Adrenal gland (tissue), 12 donors: ENCODE data around the gene DUSP22. TPM values are rescaled to one million over a fixed set of nuclear protein-coding genes. Genes with fewer than 3 reads are reported as not detected.

ENCODE experiments used
- DNase-seq, 7 donors: peaks; one replicate each; pipeline ENCODE4 v3.0.0-alpha.2; 2019 to 2020
- H3K27ac ChIP-seq, 5 donors: fragments of 200-600 bp; sonication (generic) in 4 of 5; 1 replicate in 3 of 5; 2 replicates in 2 of 5; pipeline versions ENCODE4 v1.5.1 to v1.8.0; 2016 to 2020; ENCODE audit warnings: mild to moderate bottlenecking in 1 of 5
- H3K27me3 ChIP-seq: fragments of 200-600 bp; 2 replicates; pipeline ENCODE4 v1.8.0; 2021
- H3K36me3 ChIP-seq, 2 donors: fragments of 200-600 bp; replicated peaks in 1 of 2; 1 replicate in 1 of 2; 2 replicates in 1 of 2; pipeline versions ENCODE4 v1.5.1 to v1.8.0; 2018 to 2022
- H3K4me1 ChIP-seq, 2 donors: fragments of 200-600 bp; replicated peaks in 1 of 2; 1 replicate in 1 of 2; 2 replicates in 1 of 2; pipeline versions ENCODE4 v1.5.1 to v1.8.0; 2018 to 2021
- H3K4me3 ChIP-seq, 4 donors: fragments of 200-600 bp; sonication (generic) in 3 of 4; one replicate each; pipeline ENCODE4 v1.5.1; 2016 to 2018
- H3K9me3 ChIP-seq, 3 donors: fragments of 200-600 bp; sonication (generic) in 1 of 3; replicated peaks in 1 of 3; 1 replicate in 2 of 3; 2 replicates in 1 of 3; pipeline versions ENCODE4 v1.5.1 to v1.8.0; 2016 to 2021
- CTCF ChIP-seq, 6 experiments: fragments of 450-650 bp in 4 of 6; fragments of 200-600 bp in 2 of 6; sonication (generic) in 1 of 6; IDR thresholded peaks; 1 replicate in 5 of 6; 2 replicates in 1 of 6; pipeline versions ENCODE4 v1.5.1 to v1.8.0; 2016 to 2021; ENCODE audit warnings: antibody characterized with exemption in 6 of 6, mild to moderate bottlenecking in 2 of 6, moderate library complexity in 1 of 6
- POLR2A ChIP-seq, 2 donors: fragments of 450-650 bp; IDR thresholded peaks; one replicate each; pipeline ENCODE4 v1.6.1; 2017; ENCODE audit warnings: antibody characterized with exemption in 2 of 2, mild to moderate bottlenecking in 2 of 2, moderate library complexity in 1 of 2
- WGBS, 4 donors: extraction: QIAGEN DNeasy Blood & Tissue Kit in 2 of 4; methylation state at CpG; one replicate each; pipeline versions ENCODE4 v1.1.5 to v1.1.7; 2013 to 2017; 5-methylcytosine and 5-hydroxymethylcytosine counted together
- intact Hi-C, 2 donors: fragments of 100-400 bp; cut with DNase I; formaldehyde crosslinking; loops; one replicate each; pipeline versions ENCODE4 v1.14.1 to v1.15.0; 2022 to 2023
- polyA plus RNA-seq, 3 donors: library from polyadenylated mRNA; stranded (reverse); fragments of 200-250 nt in 2 of 3; fragments of 350-450 nt in 1 of 3; fragmentation: Illumina TruSeq in 1 of 3; extraction: RNeasy Lipid Tissue Mini Kit (QIAGEN cat#74804) in 1 of 3; gene quantifications; one replicate each; pipeline ENCODE4 v1.2.3, GENCODE V29; 2013 to 2014
- total RNA-seq, 9 donors: library from RNA; depleted of rRNA in 4 of 9; stranded (reverse); fragments of >200 nt in 4 of 9; fragments of 120-200 nt in 1 of 9; fragmentation: NEBNext Ultra II Directional in 1 of 9; extraction: Animal tissue kit (Norgen Biotek cat#: 25700) in 1 of 9; gene quantifications; one replicate each; pipeline versions ENCODE4 v1.1.0 to v1.2.4, GENCODE V29; 2013 to 2023
- donor health status: healthy with polysubstance abuse.
- donor health status: Bipolar disorder and iron deficiency.
- donor health status: DM: yes; HTN: yes; CAD: no.
- donor health status: DM: no; HTN: no; CAD: no.
- donor health status: DM: no; HTN: no; CAD: no.
- donor health status: DM: yes; HTN: yes; CAD: no.

DUSP22 gene
- total and polyA plus RNA-seq, 12 donors = 16.7 to 39.3 (median 25.9) TPM

DNA sequence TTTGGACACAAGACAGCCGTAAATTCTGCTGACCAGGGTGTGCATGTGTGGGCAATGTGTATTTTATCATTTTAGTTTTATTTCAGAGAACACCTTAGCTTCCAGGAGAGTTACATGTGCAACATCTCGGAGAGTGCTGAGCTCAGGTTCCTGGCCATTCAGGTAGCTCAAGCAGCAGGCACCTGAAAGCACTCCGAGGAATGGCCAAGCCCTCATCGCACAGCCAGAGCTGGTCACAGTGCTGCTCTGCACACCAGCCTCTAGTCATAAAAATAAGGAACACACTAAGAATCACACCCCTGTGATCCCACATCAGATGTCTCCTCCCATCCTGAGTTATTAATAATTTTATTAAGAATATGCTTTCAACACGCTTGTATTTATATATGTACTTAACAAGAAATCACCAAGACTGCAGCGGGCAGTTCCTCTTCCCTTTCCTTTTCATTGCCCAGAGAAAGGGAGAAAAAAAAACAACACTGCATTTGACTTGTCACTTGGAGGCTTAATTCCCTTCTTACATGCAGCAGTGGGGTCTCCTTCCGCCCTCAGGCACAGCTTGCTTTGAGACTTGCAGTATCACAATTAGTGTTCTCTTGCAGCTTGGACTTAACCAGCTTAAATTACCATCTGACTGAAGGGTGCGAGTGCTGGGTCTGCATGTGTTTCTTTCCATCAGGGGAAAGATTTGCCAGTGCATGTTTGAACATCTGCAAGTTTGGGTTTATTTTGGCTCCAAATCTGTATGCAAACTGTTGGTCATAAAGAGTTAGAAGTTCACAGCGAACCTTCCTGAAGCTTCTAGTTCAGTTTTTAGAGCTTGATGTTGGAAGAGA is 63.3 kb downstream of the DUSP22 start:
- DNase-seq = no peak
- TF ChIP-seq CTCF (IDR thresholded peaks at IDR 0.05) (no peak), POLR2A (IDR thresholded peaks at IDR 0.05) (no peak)
- 72 to 76% (median 74%) methylated on average over 9 of the region's 9 CpGs for WGBS, 4 donors

DNA sequence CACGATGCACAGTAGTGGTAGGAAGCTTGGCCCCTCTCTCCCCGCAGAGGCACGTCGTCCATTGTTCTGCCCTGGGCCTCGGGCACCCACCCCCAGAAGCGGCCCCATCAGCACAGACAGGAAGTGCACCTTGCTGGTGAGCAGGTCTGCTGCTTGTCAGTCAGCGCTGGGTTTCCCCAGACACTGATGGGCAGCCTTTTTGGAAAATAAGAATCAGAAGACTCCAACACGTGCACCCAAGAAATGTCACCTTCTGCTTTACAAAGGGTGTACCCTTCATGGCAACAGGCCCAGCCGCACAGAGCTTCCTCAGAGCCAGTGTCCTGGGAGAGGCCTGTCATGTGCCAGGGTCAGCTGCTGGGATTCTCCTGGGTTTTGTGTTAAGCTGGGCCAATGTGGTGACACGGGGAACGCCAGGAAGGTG is 64.6 kb downstream of the DUSP22 start:
- no peaks in the 10 kb centered on the region for H3K4me1 ChIP-seq
- 82 to 90% (median 86%) methylated on average over 10 to 11 of the region's 11 CpGs for whole genome bisulfite sequencing, 4 donors
- H3K36me3 ChIP-seq = no peaks in the 10 kb centered on the region
- no peaks in the 10 kb centered on the region for H3K9me3 ChIP-seq
- H3K27ac ChIP-seq = no peak overlapping the region
- no peak overlapping the region for H3K4me3 ChIP-seq
- no peak for DNase-seq
- H3K27me3 ChIP-seq = no peaks in the 10 kb centered on the region
- TF ChIP-seq POLR2A (IDR thresholded peaks at IDR 0.05) (no peak), CTCF (IDR thresholded peaks at IDR 0.05) (no peak)
- intact Hi-C loops = no loop called here

More for the DNA sequence above, 63.3 kb downstream of the DUSP22 start:
- no peaks in the 10 kb centered on the region for H3K4me1 ChIP-seq
- H3K36me3 ChIP-seq = no peaks in the 10 kb centered on the region
- no peaks in the 10 kb centered on the region for H3K27me3 ChIP-seq
- H3K27ac ChIP-seq = no peak overlapping the region
- no peaks in the 10 kb centered on the region for H3K9me3 ChIP-seq
- no peak overlapping the region for H3K4me3 ChIP-seq
- intact Hi-C loops = no loop called here

DNA sequence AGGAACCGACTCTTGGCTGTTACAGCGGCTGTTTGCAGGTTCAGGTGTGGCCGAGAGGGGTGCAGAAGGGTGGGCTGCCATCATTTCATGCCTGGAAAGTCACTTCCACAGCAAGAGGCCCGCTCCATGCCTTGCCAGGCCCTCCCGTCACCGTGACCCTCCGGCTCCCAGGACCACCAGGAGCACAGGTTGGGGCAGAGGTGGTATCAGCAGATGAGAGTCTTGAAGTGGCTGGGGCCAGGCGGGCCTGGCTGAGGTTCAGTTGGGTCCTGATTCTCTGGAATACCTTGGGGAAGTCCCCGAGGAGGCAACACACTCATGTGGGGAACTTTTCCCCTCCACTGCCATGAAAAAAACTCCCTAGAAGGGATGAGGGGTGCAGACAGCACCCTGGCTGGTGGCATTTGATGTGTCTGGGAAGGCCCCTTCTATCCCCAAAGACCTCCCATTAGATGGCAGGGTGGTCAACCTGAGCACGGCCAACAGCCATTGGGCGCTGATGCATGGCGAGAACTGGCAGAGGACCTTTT is 65.0 kb downstream of the DUSP22 start:
- no peaks in the 10 kb centered on the region for H3K36me3 ChIP-seq
- intact Hi-C loops = no loop called here
- DNase-seq = no peak
- H3K4me3 ChIP-seq = no peak overlapping the region
- H3K27me3 ChIP-seq = no peaks in the 10 kb centered on the region
- H3K4me1 ChIP-seq = no peaks in the 10 kb centered on the region
- no peak overlapping the region for H3K27ac ChIP-seq
- TF ChIP-seq POLR2A (IDR thresholded peaks at IDR 0.05) = no peak
- H3K9me3 ChIP-seq = no peaks in the 10 kb centered on the region
- 84 to 88% (median 86%) methylated on average over 11 to 12 of the region's 12 CpGs for WGBS, 4 donors

DNA sequence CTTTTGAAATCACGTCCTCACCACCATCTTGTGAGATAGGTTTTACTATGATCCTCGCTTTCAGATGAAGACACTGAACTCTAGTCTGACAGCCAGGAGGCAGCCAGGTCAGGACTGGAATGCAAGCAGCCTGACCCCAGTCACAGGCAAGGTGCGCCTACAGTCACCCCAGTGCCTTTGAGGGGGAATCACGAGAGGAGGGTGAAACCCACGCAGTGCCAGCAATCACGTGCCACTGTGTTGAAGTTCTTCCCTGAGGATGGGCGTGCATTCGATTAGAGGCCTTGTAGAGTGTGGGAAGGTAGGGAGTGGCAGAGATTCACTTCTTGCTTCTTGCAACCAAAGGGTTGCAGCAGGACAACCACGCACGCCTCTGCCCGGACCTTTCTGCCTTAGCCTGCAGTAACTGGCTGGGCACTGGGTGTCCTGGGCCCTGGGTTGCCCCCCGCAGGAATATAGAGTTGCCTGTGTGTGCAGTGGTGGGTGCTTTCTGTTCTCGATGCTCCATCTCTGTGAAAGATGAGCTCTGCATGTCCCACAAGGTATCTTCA is 65.6 kb downstream of the DUSP22 start:
- no peak for DNase-seq
- 79 to 82% (median 79%) methylated on average over 13 of the region's 13 CpGs for WGBS, 4 donors
- TF ChIP-seq POLR2A (IDR thresholded peaks at IDR 0.05) = no peak
- no peak for TF ChIP-seq CTCF (IDR thresholded peaks at IDR 0.05)

More for the DNA sequence above, 65.6 kb downstream of the DUSP22 start:
- no peak overlapping the region for H3K4me3 ChIP-seq
- H3K4me1 ChIP-seq = no peaks in the 10 kb centered on the region
- no peak overlapping the region for H3K27ac ChIP-seq
- H3K9me3 ChIP-seq = no peaks in the 10 kb centered on the region
- intact Hi-C loops = no loop called here
- no peaks in the 10 kb centered on the region for H3K27me3 ChIP-seq
- no peaks in the 10 kb centered on the region for H3K36me3 ChIP-seq
